Vagina (tissue), 2 donors: ENCODE measurements around the gene CTCFL. TPM values are rescaled to one million over a fixed set of nuclear protein-coding genes. Genes with fewer than 3 reads are reported as not detected.

Source experiments
- DNase-seq, 2 donors: peaks; one replicate each; pipeline ENCODE4 v3.0.0-alpha.2; 2017; ENCODE audit errors: extremely low spot score in 2 of 2
- H3K27ac ChIP-seq: fragments of 200-600 bp; sonication (generic); one replicate; pipeline ENCODE4 v1.5.1; 2019
- H3K27me3 ChIP-seq: fragments of 200-600 bp; sonication (generic); one replicate; pipeline ENCODE4 v1.5.1; 2019
- H3K36me3 ChIP-seq, 2 donors: fragments of 200-600 bp; sonication (generic); one replicate each; pipeline ENCODE4 v1.5.1; 2017 to 2019
- H3K4me1 ChIP-seq: fragments of 200-600 bp; sonication (generic); one replicate; pipeline ENCODE4 v1.5.1; 2019
- H3K4me3 ChIP-seq, 2 donors: fragments of 200-600 bp; sonication (generic); 1 replicate in 1 of 2; 2 replicates in 1 of 2; pipeline ENCODE4 v1.5.1; 2016 to 2019
- H3K9me3 ChIP-seq: fragments of 200-600 bp; sonication (generic); one replicate; pipeline ENCODE4 v1.5.1; 2019
- CTCF ChIP-seq, 3 experiments: fragments of 450-650 bp in 2 of 3; fragments of 200-600 bp in 1 of 3; sonication (generic) in 1 of 3; IDR thresholded peaks; one replicate each; pipeline ENCODE4 v1.5.1; 2017 to 2019; ENCODE audit warnings: antibody characterized with exemption in 3 of 3, mild to moderate bottlenecking in 2 of 3, moderate library complexity in 2 of 3
- POLR2A ChIP-seq, 2 donors: fragments of 450-650 bp; IDR thresholded peaks; one replicate each; pipeline ENCODE4 v1.6.1; 2017; ENCODE audit warnings: antibody characterized with exemption in 2 of 2, mild to moderate bottlenecking in 2 of 2, moderate library complexity in 2 of 2
- POLR2AphosphoS5 ChIP-seq, 2 donors: sonication (generic); formaldehyde crosslinking; IDR thresholded peaks; one replicate each; pipeline ENCODE4 v1.9.0; 2017; ENCODE audit warnings: antibody characterized with exemption in 2 of 2, mild to moderate bottlenecking in 2 of 2, low read depth in 1 of 2; ENCODE audit not compliant: insufficient read depth in 1 of 2
- intact Hi-C: fragments of 100-400 bp; cut with DNase I; formaldehyde crosslinking; loops from one replicate; pipeline ENCODE4 v1.15.1; 2023
- total RNA-seq: library from RNA; depleted of rRNA; stranded (reverse); fragments of >200 nt; gene quantifications from one replicate; pipeline ENCODE4 v1.2.3, GENCODE V29; 2016

The CTCFL gene
- total RNA-seq, 1 donor from 2014 or later: not detected

- H3K36me3 ChIP-seq: no peaks in the 10 kb centered on the region
- H3K4me1 ChIP-seq: no peaks in the 10 kb centered on the region
- TF ChIP-seq POLR2A (IDR thresholded peaks at IDR 0.05): no peak
- no peak overlapping the region for H3K27ac ChIP-seq
- no peak for DNase-seq
- H3K4me3 ChIP-seq: no peak overlapping the region
- no peaks in the 10 kb centered on the region for H3K27me3 ChIP-seq
- intact Hi-C loops: no loop called here
- no peaks in the 10 kb centered on the region for H3K9me3 ChIP-seq
Observed at GRCh38 chr20:57553376-57554018, 28.6 kb upstream of the CTCFL start.

GRCh38 chr20:57552471-57552870 lies 27.5 kb upstream of the CTCFL start:
- Histone ChIP-seq H3K27me3 (no peaks in the 10 kb centered on the region), H3K4me1 (no peaks in the 10 kb centered on the region), H3K36me3 (no peaks in the 10 kb centered on the region), H3K27ac (no peak overlapping the region), H3K9me3 (no peaks in the 10 kb centered on the region), H3K4me3 (no peak overlapping the region)
- intact Hi-C loops: no loop called here
- no peak for DNase-seq
- TF ChIP-seq CTCF (IDR thresholded peaks at IDR 0.05): no peak
- no peak for TF ChIP-seq POLR2A (IDR thresholded peaks at IDR 0.05)
- TF ChIP-seq POLR2AphosphoS5 (IDR thresholded peaks at IDR 0.05; ENCODE audit: insufficient read depth in 1 of 2, low read depth in 1 of 2): no peak

GRCh38 chr20:57548177-57549058 lies 23.5 kb upstream of the CTCFL start:
- Histone ChIP-seq H3K36me3 (no peaks in the 10 kb centered on the region), H3K9me3 (no peaks in the 10 kb centered on the region), H3K27ac (no peak overlapping the region), H3K27me3 (no peaks in the 10 kb centered on the region), H3K4me3 (no peak overlapping the region), H3K4me1 (no peaks in the 10 kb centered on the region)
- intact Hi-C loops: no loop called here
- no peak for DNase-seq
- TF ChIP-seq POLR2A (IDR thresholded peaks at IDR 0.05) (no peak), CTCF (IDR thresholded peaks at IDR 0.05) (no peak), POLR2AphosphoS5 (IDR thresholded peaks at IDR 0.05; ENCODE audit: insufficient read depth in 1 of 2, low read depth in 1 of 2) (no peak)

- no peak for TF ChIP-seq CTCF (IDR thresholded peaks at IDR 0.05)
- TF ChIP-seq POLR2A (IDR thresholded peaks at IDR 0.05): no peak
- TF ChIP-seq POLR2AphosphoS5 (IDR thresholded peaks at IDR 0.05; ENCODE audit: insufficient read depth in 1 of 2, low read depth in 1 of 2): no peak
- no peaks in the 10 kb centered on the region for H3K36me3 ChIP-seq
- H3K4me1 ChIP-seq: no peaks in the 10 kb centered on the region
- no peak for DNase-seq
- intact Hi-C loops: no loop called here
- H3K9me3 ChIP-seq: no peaks in the 10 kb centered on the region
- no peaks in the 10 kb centered on the region for H3K27me3 ChIP-seq
- no peak overlapping the region for H3K4me3 ChIP-seq
- no peak overlapping the region for H3K27ac ChIP-seq
Observed at GRCh38 chr20:57546956-57547649, 22.2 kb upstream of the CTCFL start.

GRCh38 chr20:57545927-57546662 lies 21.2 kb upstream of the CTCFL start:
- H3K27me3 ChIP-seq: no peaks in the 10 kb centered on the region
- no peak for DNase-seq
- no peak overlapping the region for H3K27ac ChIP-seq
- H3K4me1 ChIP-seq: no peaks in the 10 kb centered on the region
- intact Hi-C loops: no loop called here
- H3K4me3 ChIP-seq: no peak overlapping the region
- TF ChIP-seq POLR2A (IDR thresholded peaks at IDR 0.05) (no peak), CTCF (IDR thresholded peaks at IDR 0.05) (no peak), POLR2AphosphoS5 (IDR thresholded peaks at IDR 0.05; ENCODE audit: insufficient read depth in 1 of 2, low read depth in 1 of 2) (no peak)
- no peaks in the 10 kb centered on the region for H3K36me3 ChIP-seq
- no peaks in the 10 kb centered on the region for H3K9me3 ChIP-seq
